Measurements from ENCODE around the gene DSC2. TPM values are rescaled to one million over a fixed set of nuclear protein-coding genes. Genes with fewer than 3 reads are reported as not detected.

DSC2 gene
- total RNA-seq, 1 experiment from 2014 or later: 2.7 TPM

DNA sequence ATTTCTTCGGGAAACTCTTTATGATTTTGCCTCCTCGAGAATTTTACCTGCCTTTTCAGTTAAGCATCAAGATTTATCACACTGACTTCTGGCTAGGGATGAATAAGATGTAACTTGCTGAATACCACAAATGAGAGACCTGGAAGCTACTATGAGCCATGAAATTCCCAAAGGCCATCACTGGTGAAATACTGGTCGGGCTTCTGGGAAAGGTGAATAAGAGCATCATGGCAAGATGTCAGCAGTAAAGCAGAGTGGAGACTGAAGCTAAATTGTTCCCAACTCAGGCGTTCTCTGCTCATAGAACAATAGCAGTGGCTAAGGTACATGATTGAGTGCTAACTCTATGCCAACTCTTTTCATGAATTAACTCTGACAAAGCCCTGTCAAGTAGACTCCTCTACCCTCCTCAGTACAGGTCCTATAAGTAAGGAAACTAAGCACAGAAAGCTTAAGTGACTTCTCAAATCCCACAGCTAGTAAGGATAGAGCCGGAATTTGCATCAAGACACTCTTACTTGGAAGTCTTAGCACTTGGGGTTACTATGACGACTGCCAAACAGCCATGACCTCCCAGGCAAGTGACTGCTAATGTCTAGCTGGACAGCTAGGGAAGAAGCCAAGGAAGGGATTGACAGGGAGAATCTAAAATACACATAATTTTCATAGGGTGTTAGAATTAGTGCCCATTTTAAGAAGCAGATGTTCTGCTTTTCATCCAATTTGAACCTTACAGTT, 37.0 kb downstream of the DSC2 start:
- DNase-seq (ENCODE audit: low read depth, low spot score) (no peak), ATAC-seq (no peak)
- H3K4me1 ChIP-seq (ENCODE audit: control insufficient read depth, insufficient read depth, low read length): no peaks in the 10 kb centered on the region
- CTCF ChIA-PET: no interaction called here
- TF ChIP-seq TCF7L2 (IDR thresholded peaks at IDR 0.05; ENCODE audit: low read depth, low read length): no peak
- TF ChIP-seq, protein P1, sequence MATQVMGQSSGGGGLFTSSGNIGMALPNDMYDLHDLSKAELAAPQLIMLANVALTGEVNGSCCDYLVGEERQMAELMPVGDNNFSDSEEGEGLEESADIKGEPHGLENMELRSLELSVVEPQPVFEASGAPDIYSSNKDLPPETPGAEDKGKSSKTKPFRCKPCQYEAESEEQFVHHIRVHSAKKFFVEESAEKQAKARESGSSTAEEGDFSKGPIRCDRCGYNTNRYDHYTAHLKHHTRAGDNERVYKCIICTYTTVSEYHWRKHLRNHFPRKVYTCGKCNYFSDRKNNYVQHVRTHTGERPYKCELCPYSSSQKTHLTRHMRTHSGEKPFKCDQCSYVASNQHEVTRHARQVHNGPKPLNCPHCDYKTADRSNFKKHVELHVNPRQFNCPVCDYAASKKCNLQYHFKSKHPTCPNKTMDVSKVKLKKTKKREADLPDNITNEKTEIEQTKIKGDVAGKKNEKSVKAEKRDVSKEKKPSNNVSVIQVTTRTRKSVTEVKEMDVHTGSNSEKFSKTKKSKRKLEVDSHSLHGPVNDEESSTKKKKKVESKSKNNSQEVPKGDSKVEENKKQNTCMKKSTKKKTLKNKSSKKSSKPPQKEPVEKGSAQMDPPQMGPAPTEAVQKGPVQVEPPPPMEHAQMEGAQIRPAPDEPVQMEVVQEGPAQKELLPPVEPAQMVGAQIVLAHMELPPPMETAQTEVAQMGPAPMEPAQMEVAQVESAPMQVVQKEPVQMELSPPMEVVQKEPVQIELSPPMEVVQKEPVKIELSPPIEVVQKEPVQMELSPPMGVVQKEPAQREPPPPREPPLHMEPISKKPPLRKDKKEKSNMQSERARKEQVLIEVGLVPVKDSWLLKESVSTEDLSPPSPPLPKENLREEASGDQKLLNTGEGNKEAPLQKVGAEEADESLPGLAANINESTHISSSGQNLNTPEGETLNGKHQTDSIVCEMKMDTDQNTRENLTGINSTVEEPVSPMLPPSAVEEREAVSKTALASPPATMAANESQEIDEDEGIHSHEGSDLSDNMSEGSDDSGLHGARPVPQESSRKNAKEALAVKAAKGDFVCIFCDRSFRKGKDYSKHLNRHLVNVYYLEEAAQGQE (IDR thresholded peaks at IDR 0.05; ENCODE audit: insufficient read depth in 1 of 2, low read depth in 2 of 2, low read length in 1 of 2): no peak
- TF ChIP-seq, protein P2, sequence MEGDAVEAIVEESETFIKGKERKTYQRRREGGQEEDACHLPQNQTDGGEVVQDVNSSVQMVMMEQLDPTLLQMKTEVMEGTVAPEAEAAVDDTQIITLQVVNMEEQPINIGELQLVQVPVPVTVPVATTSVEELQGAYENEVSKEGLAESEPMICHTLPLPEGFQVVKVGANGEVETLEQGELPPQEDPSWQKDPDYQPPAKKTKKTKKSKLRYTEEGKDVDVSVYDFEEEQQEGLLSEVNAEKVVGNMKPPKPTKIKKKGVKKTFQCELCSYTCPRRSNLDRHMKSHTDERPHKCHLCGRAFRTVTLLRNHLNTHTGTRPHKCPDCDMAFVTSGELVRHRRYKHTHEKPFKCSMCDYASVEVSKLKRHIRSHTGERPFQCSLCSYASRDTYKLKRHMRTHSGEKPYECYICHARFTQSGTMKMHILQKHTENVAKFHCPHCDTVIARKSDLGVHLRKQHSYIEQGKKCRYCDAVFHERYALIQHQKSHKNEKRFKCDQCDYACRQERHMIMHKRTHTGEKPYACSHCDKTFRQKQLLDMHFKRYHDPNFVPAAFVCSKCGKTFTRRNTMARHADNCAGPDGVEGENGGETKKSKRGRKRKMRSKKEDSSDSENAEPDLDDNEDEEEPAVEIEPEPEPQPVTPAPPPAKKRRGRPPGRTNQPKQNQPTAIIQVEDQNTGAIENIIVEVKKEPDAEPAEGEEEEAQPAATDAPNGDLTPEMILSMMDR (IDR thresholded peaks at IDR 0.05): no peak
- no peak for TF ChIP-seq POLR2AphosphoS5 (IDR thresholded peaks at IDR 0.05; ENCODE audit: low read depth, low read length)
- TF ChIP-seq SIN3A (IDR thresholded peaks at IDR 0.05; ENCODE audit: borderline replicate concordance, insufficient read depth, low read depth, low read length): no peak
- BruUV-seq (replicated peaks): no TSS peak
- no peaks in the 10 kb centered on the region for H3K36me3 ChIP-seq (ENCODE audit: control insufficient read depth, insufficient read depth, low read length)
- in situ Hi-C loops (cut with HindIII; ENCODE audit: low pct_unique_long_range_greater_than_20kb, low sequenced_read_pairs) (no loop called here), intact Hi-C loops (cut with micrococcal nuclease; ENCODE audit: unreplicated experiment) (no loop called here)
- no peaks in the 10 kb centered on the region for H3K27me3 ChIP-seq (ENCODE audit: control insufficient read depth, insufficient read depth, low read length)
- H3K27ac ChIP-seq (ENCODE audit: low read length): no peak overlapping the region
- H3K9me3 ChIP-seq (ENCODE audit: control insufficient read depth, insufficient read depth, low read depth, low read length): no peaks in the 10 kb centered on the region
- no peak overlapping the region for H3K4me3 ChIP-seq (ENCODE audit: low read depth in 2 of 2, low read length in 2 of 2)
- POLR2A ChIA-PET: no interaction called here

DNA sequence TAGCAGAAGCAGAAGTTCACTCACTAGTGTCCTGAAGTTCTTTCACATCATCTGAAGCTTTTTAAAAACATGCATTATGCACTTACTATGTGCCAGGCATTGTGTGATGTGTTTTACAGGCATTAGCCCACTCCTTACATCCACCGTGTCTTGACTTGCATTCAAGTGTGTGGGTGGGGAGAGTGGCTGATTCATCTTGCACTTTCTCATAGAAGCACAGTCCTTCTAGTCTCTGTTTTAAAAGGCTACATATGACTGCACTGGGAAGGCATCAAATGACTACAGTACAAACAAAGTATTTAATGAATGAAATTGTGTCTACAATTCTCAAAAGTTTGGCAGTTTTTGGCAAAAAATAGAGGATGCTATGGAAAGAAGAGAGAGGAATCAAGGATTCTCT, 38.1 kb downstream of the DSC2 start:
- DNase-seq (ENCODE audit: low read depth, low spot score): no peak
- ATAC-seq: no peak
- TF ChIP-seq, protein P2 (IDR thresholded peaks at IDR 0.05): no peak
- TF ChIP-seq, protein P1 (IDR thresholded peaks at IDR 0.05; ENCODE audit: insufficient read depth in 1 of 2, low read depth in 2 of 2, low read length in 1 of 2): no peak
- TF ChIP-seq SIN3A (IDR thresholded peaks at IDR 0.05; ENCODE audit: borderline replicate concordance, insufficient read depth, low read depth, low read length) (no peak), TCF7L2 (IDR thresholded peaks at IDR 0.05; ENCODE audit: low read depth, low read length) (no peak), POLR2AphosphoS5 (IDR thresholded peaks at IDR 0.05; ENCODE audit: low read depth, low read length) (no peak)

More for the DNA sequence above, 38.1 kb downstream of the DSC2 start:
- in situ Hi-C loops (cut with HindIII; ENCODE audit: low pct_unique_long_range_greater_than_20kb, low sequenced_read_pairs): no loop called here
- BruUV-seq (replicated peaks): no TSS peak
- ChIA-PET CTCF (no interaction called here), POLR2A (no interaction called here)
- no peaks in the 10 kb centered on the region for H3K4me1 ChIP-seq (ENCODE audit: control insufficient read depth, insufficient read depth, low read length)
- intact Hi-C loops (cut with micrococcal nuclease; ENCODE audit: unreplicated experiment): no loop called here
- no peaks in the 10 kb centered on the region for H3K36me3 ChIP-seq (ENCODE audit: control insufficient read depth, insufficient read depth, low read length)
- no peaks in the 10 kb centered on the region for H3K27me3 ChIP-seq (ENCODE audit: control insufficient read depth, insufficient read depth, low read length)
- no peak overlapping the region for H3K27ac ChIP-seq (ENCODE audit: low read length)
- no peaks in the 10 kb centered on the region for H3K9me3 ChIP-seq (ENCODE audit: control insufficient read depth, insufficient read depth, low read depth, low read length)
- H3K4me3 ChIP-seq (ENCODE audit: low read depth in 2 of 2, low read length in 2 of 2): no peak overlapping the region
